ENCODE measurements around the gene RIC8B. TPM values are rescaled to one million over a fixed set of nuclear protein-coding genes. Genes with fewer than 3 reads are reported as not detected.

Gene RIC8B
- total RNA-seq, 1 experiment from 2014 or later = 29.0 TPM

DNA sequence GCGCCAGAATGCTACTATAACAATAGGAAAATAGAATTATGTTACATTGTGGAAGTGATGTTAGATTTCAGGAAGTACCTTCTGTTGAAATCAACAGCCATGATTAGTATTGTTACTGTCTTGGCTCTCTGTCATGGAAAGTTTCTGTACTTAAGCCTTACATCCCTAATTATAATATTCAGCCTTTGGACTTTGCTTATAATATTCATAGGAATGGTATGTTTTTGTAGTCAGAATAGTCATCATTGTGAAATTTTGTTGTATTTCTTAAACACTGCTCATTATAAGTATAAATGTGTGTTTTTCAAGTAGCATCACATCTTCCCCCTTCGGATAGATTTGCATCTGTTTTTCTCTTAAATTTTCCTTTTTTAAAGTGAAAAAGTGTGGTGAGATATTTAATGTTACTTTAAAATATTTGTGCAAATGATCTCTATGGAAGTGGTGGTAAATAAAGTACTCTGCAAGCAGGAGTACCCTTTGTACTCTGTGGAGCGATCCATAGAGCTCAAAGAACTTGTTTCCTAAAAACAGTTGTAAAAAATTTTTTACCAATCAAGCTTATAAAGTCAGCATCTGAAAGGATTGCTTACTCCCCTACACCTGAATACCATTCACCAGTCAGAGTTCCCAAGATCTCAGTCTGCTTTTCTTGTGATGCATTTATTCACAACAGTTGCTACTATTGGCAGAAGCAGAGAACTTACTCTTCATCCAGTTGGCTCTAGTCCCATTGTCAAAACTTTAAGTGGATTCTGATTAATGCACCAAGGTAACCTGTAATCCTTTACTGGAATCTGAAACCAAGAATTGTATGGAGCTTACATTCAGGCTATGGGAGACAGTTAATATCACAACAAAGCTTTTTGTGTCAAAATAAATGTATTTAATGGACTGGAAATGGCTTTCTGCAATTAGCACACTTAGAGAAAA, 87.8 kb downstream of the RIC8B start:
- H3K27me3 Mint-ChIP-seq (ENCODE audit: low read depth) = no peaks in the 10 kb centered on the region
- Histone ChIP-seq H3K9ac (ENCODE audit: extremely low read depth, insufficient read length, low read length) (no peak overlapping the region), H3K56ac (ENCODE audit: insufficient read length, low read depth, low read length) (no peak overlapping the region), H2BK120ac (ENCODE audit: low read depth, low read length, poor library complexity, severe bottlenecking) (no peak overlapping the region), H2AFZ (ENCODE audit: low read length) (no peak overlapping the region), H3K4me2 (ENCODE audit: insufficient read depth, insufficient read length, low read length) (no peak overlapping the region), H2BK12ac (ENCODE audit: insufficient read length, low read depth, low read length) (no peak overlapping the region), H3K4me1 (ENCODE audit: insufficient read depth, low read length) (0 out of 2 replicates have a peak, but pooled peaks cover 3% of the 10 kb centered on the region), H4K5ac (ENCODE audit: insufficient read length, low read depth, low read length) (no peak overlapping the region), H3K27me3 (ENCODE audit: insufficient read depth, low read length) (no peaks in the 10 kb centered on the region), H3K9me3 (ENCODE audit: control insufficient read depth, low read depth, low read length) (no peaks in the 10 kb centered on the region), H2AK5ac (ENCODE audit: insufficient read length, low read length) (no peak overlapping the region), H4K91ac (ENCODE audit: insufficient read length, low read depth, low read length) (no peak overlapping the region), H4K20me1 (ENCODE audit: control insufficient read depth, insufficient read depth, insufficient read length) (no peaks in the 10 kb centered on the region), H2BK15ac (ENCODE audit: low read depth, low read length) (no peak overlapping the region), H2BK5ac (ENCODE audit: insufficient read length, low read length) (no peak overlapping the region), H3K14ac (ENCODE audit: insufficient read depth, low read length) (no peak overlapping the region), H3K79me1 (ENCODE audit: insufficient read depth, low read depth, low read length, poor library complexity, severe bottlenecking) (no peaks in the 10 kb centered on the region), H4K8ac (replicated peaks; ENCODE audit: insufficient read length, low read depth, low read length) (no peak overlapping the region), H3K23me2 (ENCODE audit: insufficient read length, low read depth, low read length, poor library complexity, severe bottlenecking) (no peaks in the 10 kb centered on the region), H3K18ac (ENCODE audit: insufficient read length, low read depth, low read length) (no peak overlapping the region), H3K23ac (ENCODE audit: insufficient read length, low read depth, low read length) (no peak overlapping the region), H3K4ac (ENCODE audit: low read depth, low read length) (no peak overlapping the region), H3K79me2 (ENCODE audit: insufficient read depth, low read length) (no peaks in the 10 kb centered on the region), H3K27ac (ENCODE audit: insufficient read length, low read depth, low read length) (no peak overlapping the region), H2BK20ac (ENCODE audit: low read depth, low read length, poor library complexity, severe bottlenecking) (no peak overlapping the region), H3T11ph (ENCODE audit: low read length) (no peak overlapping the region)
- H3K4me1 Mint-ChIP-seq = peaks cover 27 to 29% of the 10 kb centered on the region in 2 experiments
- WGBS (ENCODE audit: extremely low coverage, insufficient read length, low lambda C conversion rate) = no CpG with 5 or more reads among the region's 3 CpGs
- H3K9me3 Mint-ChIP-seq = no peaks in the 10 kb centered on the region
- no peak overlapping the region for H3K4me3 Mint-ChIP-seq
- TF ChIP-seq, protein P1, sequence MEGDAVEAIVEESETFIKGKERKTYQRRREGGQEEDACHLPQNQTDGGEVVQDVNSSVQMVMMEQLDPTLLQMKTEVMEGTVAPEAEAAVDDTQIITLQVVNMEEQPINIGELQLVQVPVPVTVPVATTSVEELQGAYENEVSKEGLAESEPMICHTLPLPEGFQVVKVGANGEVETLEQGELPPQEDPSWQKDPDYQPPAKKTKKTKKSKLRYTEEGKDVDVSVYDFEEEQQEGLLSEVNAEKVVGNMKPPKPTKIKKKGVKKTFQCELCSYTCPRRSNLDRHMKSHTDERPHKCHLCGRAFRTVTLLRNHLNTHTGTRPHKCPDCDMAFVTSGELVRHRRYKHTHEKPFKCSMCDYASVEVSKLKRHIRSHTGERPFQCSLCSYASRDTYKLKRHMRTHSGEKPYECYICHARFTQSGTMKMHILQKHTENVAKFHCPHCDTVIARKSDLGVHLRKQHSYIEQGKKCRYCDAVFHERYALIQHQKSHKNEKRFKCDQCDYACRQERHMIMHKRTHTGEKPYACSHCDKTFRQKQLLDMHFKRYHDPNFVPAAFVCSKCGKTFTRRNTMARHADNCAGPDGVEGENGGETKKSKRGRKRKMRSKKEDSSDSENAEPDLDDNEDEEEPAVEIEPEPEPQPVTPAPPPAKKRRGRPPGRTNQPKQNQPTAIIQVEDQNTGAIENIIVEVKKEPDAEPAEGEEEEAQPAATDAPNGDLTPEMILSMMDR (conservative IDR thresholded peaks at IDR 0.05) = no peak
- no peak for DNase-seq
- peaks cover 5 to 14% (median 7%) of the 10 kb centered on the region in 3 experiments; a peak in 5 of 7 replicates for H3K36me3 Mint-ChIP-seq (ENCODE audit: insufficient read depth in 1 of 3, low read depth in 3 of 3)
- H3K27ac Mint-ChIP-seq = no peak overlapping the region

All from H9 (cell line).